ENCODE data around the gene MLF1. TPM values are rescaled to one million over a fixed set of nuclear protein-coding genes. Genes with fewer than 3 reads are reported as not detected.

The MLF1 gene
- 1 to 10 TPM; 4.0 to 6.2 (median 4.5) TPM for total RNA-seq

DNA sequence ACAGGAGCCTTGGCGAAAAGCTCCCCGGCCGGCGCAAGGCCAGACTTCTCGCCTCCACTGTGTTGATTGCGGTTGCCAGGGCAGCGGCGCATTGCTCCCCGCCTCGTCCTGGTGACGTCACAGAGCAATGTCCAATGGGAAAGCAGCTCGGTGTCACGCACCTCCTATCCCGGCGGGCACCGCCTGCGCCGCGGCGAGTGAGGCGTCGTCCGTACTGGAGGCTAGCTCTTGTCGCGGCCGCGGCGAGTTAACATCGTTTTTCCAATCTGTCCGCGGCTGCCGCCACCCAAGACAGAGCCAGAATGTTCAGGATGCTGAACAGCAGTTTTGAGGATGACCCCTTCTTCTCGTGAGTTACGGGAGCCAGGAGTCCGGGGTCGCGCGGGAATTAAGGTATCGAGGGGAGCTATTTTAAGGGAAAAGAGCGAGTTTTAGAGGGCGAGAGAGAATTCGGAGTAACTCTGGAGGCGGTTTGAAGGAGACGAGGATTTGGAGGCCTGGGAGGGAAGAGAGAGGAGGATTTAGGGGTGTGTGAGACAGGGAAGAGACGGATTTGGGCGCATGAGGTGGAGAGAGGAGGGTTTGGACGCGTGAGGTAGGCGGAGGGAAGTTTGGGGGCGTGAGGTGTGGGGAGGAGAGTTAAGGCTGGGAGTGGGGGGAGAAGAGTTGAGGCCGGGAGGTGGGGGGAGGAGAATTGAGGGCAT, at the start of gene MLF1:
Gene MLF1, plus strand, starts transcription at position 196 of the 704 bp plus-strand sequence. Its CDS starts 107 bp downstream, at position 303.
- no peak for TF ChIP-seq CTCF (IDR thresholded peaks at IDR 0.05; ENCODE audit: low read depth)

DNA sequence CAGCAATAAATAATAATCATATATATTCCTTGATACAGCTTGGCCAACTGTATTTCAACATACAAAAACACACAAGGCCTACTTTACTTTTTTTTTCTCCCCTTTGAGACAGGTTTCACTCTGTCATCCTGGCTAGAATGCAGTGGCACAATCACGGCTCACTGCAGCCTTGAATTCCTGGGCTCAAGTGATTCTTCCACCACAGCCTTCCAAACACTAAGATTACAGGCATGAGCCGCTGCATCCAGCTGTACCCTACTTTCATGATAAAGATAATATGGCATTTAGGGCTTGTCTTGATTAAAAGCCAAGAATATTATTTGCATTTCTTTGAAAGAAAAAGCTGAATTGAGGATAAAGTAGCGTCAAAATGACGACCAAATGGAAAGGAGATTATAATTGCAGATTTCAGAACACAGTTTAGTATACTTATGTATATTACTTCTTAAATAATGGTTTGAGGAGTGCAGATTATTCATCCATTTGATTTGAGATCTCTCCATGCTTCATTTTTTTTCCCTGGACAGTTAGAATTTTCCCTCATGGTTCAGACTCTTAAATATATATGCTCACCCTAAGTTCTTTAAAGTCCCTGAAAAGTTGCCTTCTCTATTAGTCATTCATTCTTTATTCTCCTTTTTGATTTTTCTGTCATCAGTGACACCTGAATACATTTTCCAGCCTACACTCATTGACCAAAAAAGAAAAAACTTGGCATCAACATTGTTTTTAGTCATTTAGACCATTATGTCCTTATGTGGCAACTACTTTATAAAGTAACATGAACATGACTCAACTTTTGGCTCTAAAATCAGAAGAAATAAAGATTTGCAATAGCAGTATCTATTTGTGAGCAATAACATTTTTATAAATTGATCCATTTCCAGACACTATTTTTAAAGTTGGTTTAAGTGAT, 48.5 kb upstream of the MLF1 start:
- TF ChIP-seq CTCF (IDR thresholded peaks at IDR 0.05; ENCODE audit: low read depth): no peak

DNA sequence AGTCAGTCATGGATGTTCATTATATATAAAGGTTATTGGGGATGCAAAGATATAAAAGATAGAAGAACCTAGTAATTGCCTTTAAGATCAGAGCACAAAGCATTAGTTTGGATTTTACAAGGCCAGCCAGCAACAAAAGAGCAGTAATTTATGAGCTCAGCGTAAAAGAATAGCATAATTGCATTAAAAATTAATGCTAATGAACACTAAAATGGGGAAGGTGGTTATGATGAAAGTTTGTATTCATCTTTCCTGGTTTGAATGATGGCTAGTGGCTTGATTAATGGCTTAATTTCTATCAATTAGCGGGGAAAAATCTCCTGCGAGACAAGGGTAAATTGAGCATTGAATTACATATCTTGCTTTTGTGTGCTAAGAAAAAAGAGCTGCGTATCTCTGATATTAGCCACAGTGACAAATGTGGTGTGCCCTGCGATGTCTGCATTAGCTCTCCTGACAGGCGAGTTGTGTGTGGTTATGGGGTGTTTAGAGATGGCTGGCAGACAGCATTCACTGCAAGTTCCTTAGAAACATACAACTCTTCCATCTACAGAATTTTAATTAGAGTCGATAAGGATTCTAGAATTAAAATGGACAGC, 42.8 kb upstream of the MLF1 start:
- no peak for TF ChIP-seq CTCF (IDR thresholded peaks at IDR 0.05; ENCODE audit: low read depth)

DNA sequence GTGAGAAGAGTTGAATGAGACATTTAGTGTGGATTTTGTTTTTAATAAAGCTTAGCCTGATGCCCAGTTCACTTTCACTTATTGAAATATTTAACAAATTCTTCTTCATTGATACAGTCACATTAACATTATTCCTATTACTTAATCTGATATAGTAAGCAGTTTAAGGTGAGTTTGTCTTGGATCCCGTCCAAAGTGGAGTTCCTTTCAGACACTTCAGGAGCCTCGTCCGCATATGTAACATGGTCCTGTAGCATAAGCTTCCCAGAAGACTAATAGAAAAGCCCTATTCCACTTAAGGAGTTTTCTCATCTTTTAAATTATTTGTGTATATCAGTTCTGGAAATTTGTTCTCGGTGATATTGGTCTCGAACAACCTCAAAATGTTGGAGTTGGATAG, 39.7 kb upstream of the MLF1 start:
- TF ChIP-seq CTCF (IDR thresholded peaks at IDR 0.05; ENCODE audit: low read depth): no peak

- TF ChIP-seq CTCF (IDR thresholded peaks at IDR 0.05; ENCODE audit: low read depth): no peak
Measured at GRCh38 chr3:158532099-158532734, 38.8 kb upstream of the MLF1 start.

GRCh38 chr3:158535918-158536317, 35.1 kb upstream of the MLF1 start:
- no peak for TF ChIP-seq CTCF (IDR thresholded peaks at IDR 0.05; ENCODE audit: low read depth)
